GM19463 (cell line): ENCODE results near the gene CDH23.
"Not testable (repeated sequence)": the region's sequence is repeated elsewhere in the genome, so short reads cannot be mapped to it uniquely, and the experiment has no call there.

Experiments used
- ATAC-seq: cut with Tn5 transposase; IDR thresholded peaks from one replicate; pipeline ENCODE4 v1.9.1; 2021; ENCODE audit warnings: mild to moderate bottlenecking, moderate library complexity; ENCODE audit not compliant: unreplicated experiment

The CDH23 gene

GRCh38 chr10:71396711-71397295 lies at the start of gene CDH23:
TSS of gene CDH23 (plus strand) at chr10:71396920. CDS start at chr10:71439832, 42,912 bp downstream.
- no peak for ATAC-seq

DNA sequence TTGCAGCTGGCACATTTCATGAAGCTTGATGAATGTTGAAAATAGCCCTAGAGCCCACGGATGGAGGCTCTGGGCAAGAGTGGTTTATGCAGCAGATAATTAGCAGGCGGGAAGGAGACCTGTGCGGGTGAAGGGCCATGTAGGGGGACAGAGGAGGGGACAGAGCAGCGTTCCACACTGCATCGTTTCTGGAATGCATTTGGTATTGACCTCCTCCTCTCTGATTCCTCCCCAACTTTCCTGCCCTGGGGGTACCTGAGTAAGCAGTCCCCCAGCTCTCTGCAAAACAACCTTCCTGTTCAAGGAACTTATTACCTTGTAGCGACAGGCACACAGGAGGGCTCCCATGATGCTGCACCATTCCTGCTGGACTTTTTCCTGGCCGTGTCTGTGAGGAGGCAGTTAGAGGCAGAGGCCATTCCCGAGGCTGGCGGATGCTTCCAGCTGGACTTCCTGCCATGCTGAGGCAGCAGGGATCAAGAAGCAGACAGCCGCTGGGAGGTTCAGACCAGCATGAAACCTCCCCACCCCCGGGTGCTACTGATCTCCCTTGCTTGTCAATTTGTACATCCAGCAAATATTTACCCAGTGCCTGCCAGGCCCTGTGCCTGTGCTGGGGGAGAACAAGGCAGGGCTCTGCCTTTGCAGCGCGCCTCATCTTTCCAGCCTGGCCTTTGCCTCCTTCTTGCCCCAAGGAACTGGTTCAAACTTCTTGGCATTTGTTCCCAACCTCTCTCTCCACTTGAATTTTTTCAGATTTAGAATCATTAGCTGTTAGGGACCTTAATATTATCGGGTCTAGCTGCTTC lies 48.9 kb upstream of the CDH23 start:
- ATAC-seq: no peak

DNA sequence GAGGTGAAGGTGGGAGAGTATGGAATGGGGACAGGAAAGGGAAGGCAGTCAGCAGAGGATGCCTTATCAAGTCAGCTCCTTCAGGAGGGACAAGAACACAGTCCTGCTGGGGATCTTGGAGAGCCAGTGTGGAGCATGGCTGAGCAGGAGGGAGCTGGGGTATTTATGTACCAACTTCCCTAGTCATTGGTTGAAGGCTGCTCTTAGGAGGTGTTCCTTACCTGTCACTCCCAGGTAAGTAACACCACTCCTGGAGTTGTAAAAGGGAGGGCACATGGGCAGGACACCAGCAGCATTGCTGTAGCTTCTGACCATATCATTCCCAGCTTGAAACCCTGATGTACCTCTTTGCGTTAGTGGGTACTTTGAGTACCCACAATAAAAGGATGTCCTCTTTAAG lies 47.9 kb upstream of the CDH23 start:
- no peak for ATAC-seq

DNA sequence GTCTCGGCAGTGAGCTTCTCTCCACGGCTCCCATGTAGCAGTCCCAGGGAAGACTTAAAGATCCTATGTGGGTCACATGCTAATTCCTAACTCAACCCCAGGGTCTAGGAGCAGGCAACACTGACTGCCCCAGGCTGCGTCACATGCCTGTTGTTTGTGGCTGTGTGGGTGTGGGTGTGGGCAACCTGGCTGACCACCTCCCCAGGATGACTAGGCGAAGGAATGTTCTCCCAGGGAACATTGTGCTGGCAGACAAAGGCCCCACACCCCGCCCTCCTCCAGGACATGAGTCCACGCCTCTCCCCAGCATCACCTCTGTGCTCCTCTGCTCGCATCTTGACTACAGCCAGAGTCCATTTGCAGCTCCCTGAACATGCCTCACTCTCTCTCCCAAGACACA lies 47.3 kb upstream of the CDH23 start:
- no peak for ATAC-seq

DNA sequence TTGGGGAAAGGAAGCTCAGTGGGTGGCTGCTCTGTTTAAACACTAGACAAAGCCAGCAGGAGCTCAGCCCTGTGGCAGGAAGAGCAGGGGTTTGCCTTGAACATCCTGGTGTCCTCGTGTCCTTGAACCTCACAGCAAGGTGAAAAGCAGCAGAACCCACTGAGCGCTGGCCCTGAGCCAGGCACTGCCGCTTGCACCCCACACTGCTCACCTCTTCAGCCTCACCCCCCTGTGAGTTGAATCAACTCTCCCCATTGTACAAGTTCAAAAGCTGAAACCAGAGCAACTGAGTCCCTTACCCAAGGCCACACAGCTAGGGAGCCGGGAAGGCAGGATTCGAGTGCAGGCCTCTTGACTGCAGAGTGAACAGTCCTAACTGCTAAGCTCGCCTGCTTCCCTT lies 45.6 kb upstream of the CDH23 start:
- no peak for ATAC-seq

GRCh38 chr10:71351628-71352319 lies 44.9 kb upstream of the CDH23 start:
- no peak for ATAC-seq

- no peak for ATAC-seq
These were observed 43.1 kb upstream of the CDH23 start for GRCh38 chr10:71353639-71354038.

DNA sequence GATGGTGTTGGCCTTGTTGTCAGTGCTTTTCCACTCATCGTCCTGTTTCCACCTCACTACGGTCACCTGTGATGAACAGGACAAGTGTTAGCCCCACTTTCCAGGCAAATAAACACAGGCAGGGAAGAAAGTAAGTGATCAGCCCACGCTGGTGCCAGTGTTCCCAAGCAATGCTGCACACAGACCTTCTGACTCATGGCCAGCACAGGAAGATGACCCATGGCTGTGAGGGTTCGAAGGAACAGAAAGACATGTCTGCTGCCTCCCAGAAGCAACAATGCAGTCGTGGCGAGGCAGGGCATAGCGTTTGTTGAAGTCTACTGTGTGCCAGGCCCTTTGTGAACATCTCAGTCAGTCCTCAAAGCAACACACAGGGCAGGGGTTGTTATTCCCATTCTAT lies 41.9 kb upstream of the CDH23 start:
- ATAC-seq: no peak

GRCh38 chr10:71355886-71356285 lies 40.8 kb upstream of the CDH23 start:
- ATAC-seq: no peak

- ATAC-seq: no peak
These were observed 38.9 kb upstream of the CDH23 start for GRCh38 chr10:71357792-71358265.

DNA sequence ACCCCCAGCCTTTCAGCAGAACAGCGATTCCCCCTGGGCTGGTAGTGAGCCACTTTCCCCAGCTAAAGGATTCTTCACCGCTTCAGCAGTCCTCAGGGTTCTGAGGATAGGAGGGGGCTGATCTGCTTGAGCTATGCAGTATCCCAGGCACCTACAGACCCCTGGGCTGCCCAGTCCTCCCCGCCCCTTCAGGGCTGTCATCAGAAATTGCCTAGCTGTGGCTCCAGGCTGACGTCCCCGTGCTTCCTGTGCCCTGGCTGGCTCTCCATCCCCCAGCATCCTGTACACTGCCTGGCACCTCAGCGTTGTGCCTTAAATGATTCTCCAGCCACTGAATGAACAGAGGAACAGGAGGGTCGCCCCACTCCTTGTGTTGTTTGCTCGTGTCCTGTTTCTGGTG lies 38.4 kb upstream of the CDH23 start:
- ATAC-seq: no peak

- ATAC-seq: not testable (repeated sequence)
These were observed 37.8 kb upstream of the CDH23 start for GRCh38 chr10:71358906-71359305.

GRCh38 chr10:71359364-71360046 lies 37.2 kb upstream of the CDH23 start:
- peak; percentile 66 for ATAC-seq

DNA sequence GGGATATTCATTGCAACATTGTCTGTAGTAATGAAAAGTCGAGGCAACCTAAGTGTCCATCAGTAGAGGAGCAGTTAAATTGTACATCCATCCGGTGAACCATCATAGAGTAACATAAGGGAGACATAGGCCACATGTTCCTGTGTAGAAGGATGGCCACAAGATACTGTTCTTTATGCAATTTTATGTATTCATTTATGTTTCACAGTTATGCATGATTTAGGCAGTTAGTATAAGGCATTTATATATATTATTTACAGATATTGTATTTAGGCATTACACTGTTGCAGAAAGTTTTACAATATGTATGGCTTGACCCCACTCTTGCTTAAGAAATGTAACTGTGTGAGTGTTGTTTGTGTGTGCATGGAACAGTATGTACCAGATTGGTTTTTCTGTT lies 36.0 kb upstream of the CDH23 start:
- no peak for ATAC-seq

GRCh38 chr10:71361581-71361980 lies 35.1 kb upstream of the CDH23 start:
- ATAC-seq: no peak

- no peak for ATAC-seq
These were observed 34.6 kb upstream of the CDH23 start for GRCh38 chr10:71362141-71362540.

DNA sequence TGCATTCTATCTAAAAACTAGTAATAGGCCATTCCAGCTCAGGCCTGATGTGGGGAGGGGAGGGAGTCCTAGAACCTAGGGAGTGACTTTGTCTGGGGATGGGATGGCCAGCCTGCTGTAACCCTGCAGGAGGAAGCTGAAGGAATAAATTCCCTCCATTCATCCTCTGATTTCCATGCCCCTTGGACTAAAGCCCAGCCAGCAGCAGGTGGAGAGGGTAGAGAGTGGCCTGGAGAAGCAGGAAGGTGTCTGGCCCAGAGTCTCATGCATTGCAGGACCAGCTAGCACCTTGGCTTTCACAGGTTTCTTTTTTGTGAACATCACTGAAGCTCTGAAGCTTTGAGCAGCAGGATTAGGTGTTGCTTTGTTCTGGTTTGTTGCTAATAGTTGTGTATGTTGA lies 32.8 kb upstream of the CDH23 start:
- ATAC-seq: no peak

DNA sequence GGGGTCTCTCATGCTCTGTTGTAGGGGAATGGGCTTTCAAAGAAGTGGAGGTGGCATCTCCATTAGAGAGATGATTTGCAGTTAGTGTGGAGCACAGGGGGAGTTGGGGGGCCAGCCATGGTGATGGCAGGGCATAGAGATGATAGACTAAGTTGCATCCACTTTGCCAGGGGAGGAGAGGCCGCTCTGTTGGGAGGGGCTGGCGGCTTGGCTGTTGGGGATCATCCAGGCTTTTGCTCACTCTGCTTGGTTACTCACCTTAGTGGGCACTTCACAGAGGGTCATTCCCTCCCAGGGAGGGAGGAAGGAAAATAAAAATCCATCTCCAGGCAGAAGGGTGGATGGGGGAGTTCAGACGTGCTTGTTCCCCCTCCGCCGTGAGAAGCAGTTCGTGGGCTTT lies 31.4 kb upstream of the CDH23 start:
- ATAC-seq: no peak

DNA sequence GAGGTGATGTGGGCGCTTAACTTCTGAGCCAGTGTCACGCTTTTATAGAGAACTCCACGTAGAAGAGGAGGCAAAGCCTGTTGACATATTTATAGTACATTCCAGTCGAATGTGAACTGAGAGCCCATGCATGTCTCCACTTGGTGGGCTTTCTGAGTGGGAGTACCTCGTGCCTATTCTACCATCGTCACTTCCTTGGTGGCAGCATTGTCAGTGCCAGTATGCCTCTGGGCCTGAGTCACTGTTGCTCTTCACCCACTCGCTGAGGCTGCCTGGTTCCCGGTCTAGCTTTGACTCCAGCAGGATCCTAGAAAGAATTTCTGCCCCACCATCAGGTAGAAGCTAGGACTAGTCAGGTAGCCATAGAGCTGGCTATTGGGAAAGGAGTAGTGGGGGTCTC lies 30.0 kb upstream of the CDH23 start:
- no peak for ATAC-seq

DNA sequence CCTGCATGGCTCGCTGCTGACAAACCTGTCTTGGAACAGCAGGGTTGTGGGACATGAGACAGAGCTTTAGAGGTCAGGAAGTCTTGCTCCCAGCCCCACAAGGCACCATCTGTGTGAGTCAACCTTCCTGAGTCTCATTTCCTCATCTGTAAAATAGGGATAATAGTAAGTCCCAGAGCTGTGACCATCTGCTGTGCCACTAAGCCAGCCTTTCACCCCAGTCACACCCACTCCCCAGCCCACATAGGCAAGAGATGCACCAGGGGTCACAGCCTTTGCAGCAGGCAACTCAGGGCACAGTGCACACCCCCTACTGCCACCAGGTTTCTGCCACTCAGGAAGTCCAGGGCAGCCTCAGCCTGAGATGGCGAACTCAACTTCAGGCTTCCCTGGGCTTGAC lies 29.4 kb upstream of the CDH23 start:
- no peak for ATAC-seq

DNA sequence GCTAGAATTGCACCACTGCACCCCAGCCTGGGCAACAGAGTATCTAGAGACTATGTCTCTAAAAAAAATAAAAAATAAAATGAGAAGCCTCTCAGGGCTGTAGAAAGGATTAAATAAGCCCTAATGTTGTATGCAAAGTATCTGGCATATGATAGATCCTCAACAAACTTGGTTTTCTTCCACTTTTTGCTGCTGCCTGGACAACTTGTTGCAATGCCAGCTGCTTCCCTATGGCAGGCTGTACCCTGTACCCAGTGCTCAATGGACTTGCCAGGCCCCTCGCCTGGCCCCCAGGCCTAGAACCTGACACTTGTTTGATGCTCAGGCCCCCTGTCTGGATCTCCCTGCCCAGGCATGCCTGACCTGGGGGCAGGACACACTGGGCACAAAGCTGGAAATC lies 28.5 kb upstream of the CDH23 start:
- ATAC-seq: no peak
